MM.1S (cell line): ENCODE measurements around the gene HGS.
A peak's percentile ranks its signal among the peaks of the same experiment; 100 is the strongest.

Experiments
- CTCF ChIP-seq: fragments of 300-600 bp; sonication (generic); IDR thresholded peaks from 2 replicates; pipeline ENCODE4 v1.5.1; 2016; ENCODE audit warnings: antibody characterized with exemption, low read length, mixed read lengths
- EZH2 ChIP-seq: fragments of 300-600 bp; sonication (generic); optimal IDR thresholded peaks from 2 replicates; pipeline ENCODE3; 2017; ENCODE audit warnings: low read depth, mild to moderate bottlenecking, antibody characterized with exemption, low read length, mixed read lengths
- EZH2phosphoT487 ChIP-seq: fragments of 300-600 bp; sonication (generic); IDR thresholded peaks from 2 replicates; pipeline ENCODE4 v1.6.1; 2018; ENCODE audit warnings: antibody characterized with exemption, low read length

GRCh38 chr17:81701288-81702071 is 17.7 kb downstream of the HGS start:
- TF ChIP-seq EZH2 (no peak), CTCF (peak; percentile 34), EZH2phosphoT487 (no peak)
